ENCODE results near the gene VWA7.

DNA sequence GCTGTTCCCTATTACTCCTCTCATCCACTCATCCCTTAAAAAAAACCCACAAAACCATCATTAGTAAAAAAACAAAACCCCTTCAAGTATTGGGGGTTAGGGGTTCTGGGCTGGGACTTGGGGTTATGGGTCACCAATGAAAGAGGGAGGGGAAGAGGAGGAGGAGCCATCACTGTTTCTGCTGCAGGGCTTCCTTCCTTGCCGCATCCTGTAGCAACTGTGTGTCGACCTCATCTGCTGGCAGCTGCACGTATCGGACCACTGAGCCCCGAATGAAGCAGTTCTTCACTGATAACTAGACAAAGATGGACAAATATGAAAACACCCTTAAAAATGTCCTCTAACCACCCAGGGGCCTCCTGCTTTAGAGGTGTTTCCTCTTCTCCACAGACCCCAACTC is 20.5 kb upstream of the VWA7 start:
- TF ChIP-seq, protein P1, sequence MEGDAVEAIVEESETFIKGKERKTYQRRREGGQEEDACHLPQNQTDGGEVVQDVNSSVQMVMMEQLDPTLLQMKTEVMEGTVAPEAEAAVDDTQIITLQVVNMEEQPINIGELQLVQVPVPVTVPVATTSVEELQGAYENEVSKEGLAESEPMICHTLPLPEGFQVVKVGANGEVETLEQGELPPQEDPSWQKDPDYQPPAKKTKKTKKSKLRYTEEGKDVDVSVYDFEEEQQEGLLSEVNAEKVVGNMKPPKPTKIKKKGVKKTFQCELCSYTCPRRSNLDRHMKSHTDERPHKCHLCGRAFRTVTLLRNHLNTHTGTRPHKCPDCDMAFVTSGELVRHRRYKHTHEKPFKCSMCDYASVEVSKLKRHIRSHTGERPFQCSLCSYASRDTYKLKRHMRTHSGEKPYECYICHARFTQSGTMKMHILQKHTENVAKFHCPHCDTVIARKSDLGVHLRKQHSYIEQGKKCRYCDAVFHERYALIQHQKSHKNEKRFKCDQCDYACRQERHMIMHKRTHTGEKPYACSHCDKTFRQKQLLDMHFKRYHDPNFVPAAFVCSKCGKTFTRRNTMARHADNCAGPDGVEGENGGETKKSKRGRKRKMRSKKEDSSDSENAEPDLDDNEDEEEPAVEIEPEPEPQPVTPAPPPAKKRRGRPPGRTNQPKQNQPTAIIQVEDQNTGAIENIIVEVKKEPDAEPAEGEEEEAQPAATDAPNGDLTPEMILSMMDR (conservative IDR thresholded peaks at IDR 0.05) = no peak
- no peak for TF ChIP-seq ZFX (IDR thresholded peaks at IDR 0.05)
